Fibroblast of skin of right biceps (primary cell): ENCODE results near the gene RET.
A peak's percentile ranks its signal among the peaks of the same experiment; 100 is the strongest.
"Not testable (repeated sequence)": the region's sequence is repeated elsewhere in the genome, so short reads cannot be mapped to it uniquely, and the experiment has no call there.

Experiments used
- DNase-seq: peaks from one replicate; pipeline ENCODE4 v3.0.0-alpha.2; 2013

RET gene

DNA sequence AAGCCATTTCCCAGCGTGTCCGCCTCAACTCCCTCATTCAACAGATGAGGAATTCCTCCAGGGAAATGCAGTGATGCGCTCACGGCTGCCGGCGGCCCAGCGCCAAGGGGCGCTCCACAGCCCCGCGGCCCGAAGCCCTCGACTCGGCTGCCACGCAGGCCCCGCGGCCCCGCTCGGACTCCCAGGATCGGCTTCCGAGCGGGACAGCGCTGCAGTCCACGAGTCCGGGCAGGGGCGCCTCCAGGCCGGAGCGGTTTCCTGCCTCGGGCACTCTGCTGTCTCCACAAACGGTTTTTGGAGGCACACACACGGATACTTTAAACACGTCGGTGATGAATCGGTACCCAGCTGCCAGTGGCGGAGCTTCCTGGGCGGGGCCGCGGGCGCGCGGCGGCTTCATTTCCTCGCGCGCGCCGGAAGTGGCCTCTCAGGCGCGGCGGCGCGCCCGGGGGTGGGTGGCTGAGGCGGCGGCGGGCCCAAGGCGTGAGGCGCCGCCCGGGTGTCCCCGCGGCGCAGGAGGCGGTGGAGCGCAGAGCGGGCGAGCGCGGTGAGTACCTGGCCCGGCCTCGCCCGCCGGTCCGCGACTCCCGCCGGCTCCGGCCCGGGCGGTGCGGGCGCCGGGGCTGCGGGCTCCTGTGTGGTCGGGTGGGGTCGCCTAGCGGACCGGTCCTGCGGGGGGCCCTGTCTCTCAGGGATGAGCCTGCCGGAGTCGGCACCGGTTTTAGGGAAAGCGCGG lies 61.3 kb downstream of the RET start, which contains the start of gene CSGALNACT2:
CSGALNACT2 (plus strand) TSS at position 425 of the 736 bp plus-strand sequence. CDS start 16,705 bp downstream, outside the sequence.
- peak; percentile 89 for DNase-seq

DNA sequence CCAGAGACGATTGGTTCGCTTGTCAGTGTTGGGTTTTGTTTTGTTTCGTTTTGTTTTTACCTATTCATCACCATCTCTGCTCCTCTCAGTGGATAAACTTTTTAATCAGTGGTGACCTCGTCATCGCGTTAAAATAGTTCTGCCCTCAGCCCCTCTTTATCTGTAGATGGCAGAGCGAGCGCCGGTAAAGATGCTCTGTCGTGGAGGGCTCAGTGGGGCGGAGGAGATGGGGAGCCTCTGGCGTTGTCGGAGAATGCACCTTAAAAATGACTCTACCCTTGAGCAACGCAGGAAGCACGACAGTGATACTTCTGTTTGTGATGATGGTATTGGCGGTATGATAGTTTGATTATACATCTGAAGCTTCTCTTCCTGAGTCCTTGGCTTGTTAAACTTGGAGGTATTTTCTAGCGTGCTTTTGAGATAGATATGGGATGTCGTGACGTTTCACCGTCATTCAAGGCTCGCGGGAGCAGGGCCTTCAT lies 61.9 kb downstream of the RET start:
- peak; percentile 38 for DNase-seq

DNA sequence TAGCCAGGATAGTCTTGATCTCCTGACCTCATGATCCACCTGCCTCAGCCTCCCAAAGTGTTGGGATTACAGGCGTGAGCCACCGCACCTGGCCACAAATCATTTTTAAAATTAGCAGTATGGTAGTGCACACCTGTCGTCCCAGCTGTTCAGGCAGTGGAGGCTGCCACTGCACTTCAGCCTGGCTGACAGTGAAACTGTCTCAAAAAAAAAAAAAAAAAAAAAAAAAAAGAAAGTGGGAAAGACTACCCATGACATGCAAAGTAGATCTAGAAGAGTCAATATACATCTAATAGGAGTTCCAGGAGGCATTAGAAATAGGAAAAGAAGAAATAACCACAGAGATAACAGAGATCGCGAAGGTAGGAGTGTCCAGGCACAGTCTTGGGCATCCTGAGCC lies 64.6 kb downstream of the RET start:
- DNase-seq: no peak

DNA sequence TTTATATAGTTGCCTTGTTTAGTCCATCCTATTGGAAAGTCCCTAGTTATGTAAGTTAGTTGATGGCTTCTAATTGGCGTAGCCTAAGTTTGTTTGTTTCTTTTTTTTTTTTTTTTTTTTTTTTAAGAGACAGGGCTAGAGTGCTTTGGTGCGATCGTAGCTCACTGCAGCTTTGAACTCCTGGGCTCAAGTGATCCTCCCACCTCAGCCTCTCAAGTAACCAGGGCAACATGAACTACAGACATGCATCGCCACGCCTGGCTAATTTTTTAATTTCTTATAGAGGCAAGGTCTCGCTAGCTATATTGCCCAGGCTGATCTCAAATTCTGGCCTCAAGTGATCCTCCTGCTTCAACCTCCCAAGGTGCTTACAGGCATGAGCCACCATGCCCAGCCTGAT lies 68.4 kb downstream of the RET start:
- DNase-seq: no peak

DNA sequence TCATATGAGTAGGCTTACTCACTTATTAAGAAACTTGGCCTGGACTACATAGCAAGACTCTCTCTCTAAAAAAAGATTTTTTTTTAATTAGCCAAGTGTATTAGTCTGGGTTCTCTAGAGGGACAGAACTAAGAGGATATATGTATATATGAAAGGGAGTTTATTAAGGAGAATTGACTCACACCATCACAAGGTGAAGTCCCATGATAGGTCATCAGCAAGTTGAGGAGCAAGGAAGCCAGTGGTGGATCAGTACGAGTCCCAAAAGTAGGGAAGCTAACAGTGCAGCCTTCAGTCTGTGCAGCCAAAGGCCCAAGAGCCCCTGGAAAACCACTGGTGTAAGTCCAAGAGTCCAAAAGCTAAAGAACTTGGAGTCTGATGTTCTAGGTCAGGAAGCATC lies 69.1 kb downstream of the RET start:
- not testable (repeated sequence) for DNase-seq

DNA sequence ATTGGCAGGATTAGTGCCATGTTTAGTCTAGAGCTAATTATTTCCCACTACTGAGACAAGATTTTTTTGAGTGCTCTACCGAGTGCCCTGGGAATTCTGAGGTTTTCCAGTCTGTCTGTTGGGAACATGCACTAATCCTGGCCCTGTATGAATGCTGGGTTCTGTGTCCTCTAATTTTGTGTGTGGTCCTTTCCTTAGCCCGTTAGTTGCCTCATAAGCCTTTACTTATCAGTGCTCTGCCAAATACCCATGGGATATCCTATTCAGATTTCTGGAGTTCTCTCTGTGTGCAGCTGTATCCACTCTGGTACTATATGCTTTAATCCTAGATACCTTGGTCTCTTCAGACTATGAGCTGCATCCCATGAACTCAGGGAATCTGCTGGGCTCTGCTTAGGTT lies 74.5 kb downstream of the RET start:
- DNase-seq: no peak

DNA sequence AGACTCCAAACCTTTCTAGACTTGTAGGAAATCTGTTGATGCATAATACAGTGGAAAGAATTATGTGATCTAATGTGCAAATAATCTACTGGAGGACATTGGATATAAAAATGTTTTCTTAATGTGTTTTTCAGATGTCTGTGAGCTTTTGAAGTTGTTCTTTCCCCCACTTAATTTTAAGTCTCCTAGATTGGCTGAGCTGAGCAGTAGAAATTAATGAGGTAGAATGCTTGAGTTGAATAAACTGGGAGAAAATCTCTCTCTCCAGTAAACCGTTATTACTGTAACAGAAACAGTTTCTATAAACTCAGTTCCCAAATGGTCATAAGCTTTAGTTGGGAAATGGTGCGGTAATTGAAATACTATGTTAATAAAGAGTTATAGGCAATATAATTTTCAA lies 77.0 kb downstream of the RET start:
- DNase-seq: no peak

DNA sequence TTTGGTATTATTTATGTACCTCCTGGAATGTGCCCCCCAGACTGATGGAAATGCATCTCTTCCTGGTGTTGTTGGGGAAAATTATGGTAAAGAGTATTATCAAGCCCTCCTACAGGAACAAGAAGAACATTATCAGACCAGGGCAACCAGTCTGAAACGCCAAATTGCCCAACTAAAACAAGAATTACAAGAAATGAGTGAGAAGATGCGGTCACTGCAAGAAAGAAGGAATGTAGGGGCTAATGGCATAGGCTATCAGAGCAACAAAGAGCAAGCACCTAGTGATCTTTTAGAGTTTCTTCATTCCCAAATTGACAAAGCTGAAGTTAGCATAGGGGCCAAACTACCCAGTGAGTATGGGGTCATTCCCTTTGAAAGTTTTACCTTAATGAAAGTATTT lies 78.4 kb downstream of the RET start:
- no peak for DNase-seq

DNA sequence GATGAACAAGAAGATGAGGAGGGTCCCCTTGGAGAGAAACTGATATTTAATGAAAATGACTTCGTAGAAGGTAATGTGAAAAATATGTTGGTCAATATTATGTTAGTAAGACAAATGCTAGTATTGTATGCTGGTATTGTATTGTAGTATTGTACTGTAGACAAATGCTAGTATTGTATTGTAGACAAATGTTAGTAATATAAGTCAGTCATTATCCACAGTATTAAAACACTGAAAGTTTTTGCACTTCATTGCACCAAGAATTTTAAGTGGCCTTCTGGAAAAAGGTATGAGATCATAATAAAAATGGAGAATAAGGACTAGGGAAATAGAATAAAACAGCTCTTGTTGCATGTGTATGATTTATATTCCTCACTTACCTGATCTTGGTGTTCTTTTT lies 78.9 kb downstream of the RET start:
- DNase-seq: no peak

DNA sequence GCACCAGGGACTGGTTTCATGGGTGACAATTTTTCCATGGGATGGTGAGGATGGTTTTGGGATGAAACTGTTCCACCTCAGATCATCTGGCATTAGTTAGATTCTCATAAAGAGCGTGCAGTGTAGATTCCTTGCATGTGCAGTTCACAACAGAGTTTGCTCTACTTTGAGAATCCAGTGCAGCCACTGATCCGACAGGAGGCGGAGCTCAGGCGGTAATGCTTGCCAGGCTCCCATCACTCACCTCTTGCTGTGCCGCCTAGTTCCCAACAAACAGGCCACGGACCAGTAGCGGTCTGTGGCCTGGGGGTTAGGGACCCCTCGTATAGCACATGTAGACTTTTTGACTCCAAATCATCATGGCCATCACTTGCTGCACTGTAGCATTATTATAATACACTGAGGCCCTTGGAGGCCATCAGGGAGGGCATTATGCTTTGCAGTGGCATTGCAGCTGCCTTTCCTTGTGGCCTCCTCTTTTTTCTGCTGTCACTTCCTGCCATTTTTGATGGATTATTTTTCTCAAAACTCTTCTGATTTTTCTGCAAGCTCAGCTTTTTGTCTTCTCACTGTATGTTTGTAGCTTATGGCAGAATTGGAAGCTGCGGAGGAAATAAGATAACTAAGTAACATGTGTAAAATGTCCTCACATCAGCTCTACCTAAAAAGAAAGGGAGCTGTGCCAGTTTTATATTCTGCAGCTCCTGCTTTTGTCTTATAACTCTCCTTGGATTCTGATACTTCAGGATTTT lies 79.9 kb downstream of the RET start:
- DNase-seq: peak; percentile 15

DNA sequence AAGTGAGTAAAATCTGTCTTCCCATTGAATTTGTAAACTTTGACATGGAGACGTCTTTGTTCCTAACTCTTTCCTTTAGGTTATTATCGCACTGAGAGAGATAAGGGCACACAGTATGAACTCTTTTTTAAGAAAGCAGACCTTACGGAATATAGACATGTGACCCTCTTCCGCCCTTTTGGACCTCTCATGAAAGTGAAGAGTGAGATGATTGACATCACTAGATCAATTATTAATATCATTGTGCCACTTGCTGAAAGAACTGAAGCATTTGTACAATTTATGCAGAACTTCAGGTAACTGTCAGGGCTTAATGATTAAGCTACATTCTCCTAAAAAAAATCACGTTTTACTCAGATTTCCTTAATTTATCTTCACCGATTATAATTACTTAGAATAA lies 81.8 kb downstream of the RET start:
- DNase-seq: no peak

DNA sequence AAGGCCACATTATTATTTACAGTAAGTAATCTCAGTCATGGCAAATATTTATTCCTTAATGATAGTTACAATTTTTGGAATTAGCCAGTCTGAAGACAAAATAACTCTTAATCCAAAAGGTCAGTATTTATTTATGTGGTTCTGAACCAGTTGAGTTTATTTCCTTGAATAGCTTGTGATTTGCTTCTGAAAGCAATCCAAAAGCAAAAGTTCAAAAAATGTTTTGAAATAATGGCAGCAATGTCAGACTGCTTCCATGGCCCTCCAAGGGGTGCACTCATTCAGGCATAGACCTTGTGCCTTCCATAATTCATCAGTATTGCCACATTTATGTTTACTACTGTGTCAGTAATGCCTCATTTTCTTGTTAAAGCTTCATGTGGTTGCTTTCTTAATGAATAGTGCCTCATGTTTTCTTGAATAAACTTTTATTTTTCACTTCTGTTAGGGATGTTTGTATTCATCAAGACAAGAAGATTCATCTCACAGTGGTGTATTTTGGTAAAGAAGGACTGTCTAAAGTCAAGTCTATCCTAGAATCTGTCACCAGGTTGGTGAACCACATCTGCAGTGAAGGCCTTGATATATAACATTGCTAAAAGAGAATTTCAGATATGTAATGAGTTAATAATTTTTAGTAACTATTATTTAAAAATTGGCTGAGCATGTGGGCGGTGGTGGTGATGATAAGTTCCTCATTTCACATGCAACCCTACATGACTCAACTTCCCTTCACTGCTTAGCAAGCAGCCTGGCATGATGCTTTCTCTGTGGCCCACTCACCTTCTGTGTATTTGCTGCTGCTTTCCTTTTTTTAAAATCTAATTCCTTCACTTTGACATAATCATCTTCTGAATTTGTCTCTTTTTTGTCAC lies 83.4 kb downstream of the RET start:
- peak; percentile 75 for DNase-seq

DNA sequence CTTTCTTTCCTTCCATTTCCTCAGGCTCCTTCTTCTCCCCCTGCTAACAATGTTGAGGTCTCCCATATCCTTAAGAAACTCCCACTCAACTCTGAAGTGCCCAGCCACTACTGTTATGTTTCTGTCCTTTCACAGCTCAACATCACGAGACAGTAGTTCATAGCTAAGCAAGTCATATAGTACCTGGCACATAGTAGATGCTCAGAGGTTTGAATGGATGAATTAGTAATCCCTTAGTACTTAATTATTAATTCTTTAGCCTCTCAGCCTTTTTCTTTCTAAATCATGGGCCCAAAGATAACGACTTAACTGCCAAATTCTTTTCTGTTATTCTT lies 84.0 kb downstream of the RET start:
- DNase-seq: no peak

DNA sequence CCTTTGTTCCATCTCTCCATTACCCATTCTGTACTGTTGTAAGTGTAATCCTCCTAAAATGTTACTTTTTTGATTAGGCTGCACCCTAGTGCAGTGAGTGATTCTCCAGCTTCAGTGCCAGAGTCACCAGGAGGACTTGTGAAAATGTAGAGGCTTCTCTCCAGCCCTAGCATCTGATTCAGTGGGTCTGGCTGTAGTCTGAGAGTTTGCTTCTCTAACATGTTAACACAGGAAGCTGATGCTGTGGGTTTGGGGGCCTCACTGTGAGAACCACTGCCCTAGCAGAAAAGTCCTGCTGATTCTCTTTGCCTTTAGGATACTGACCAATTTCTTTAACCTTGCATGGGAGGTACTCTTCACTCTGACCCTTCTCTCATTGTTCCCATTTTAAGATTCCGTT lies 85.7 kb downstream of the RET start:
- DNase-seq: no peak

DNA sequence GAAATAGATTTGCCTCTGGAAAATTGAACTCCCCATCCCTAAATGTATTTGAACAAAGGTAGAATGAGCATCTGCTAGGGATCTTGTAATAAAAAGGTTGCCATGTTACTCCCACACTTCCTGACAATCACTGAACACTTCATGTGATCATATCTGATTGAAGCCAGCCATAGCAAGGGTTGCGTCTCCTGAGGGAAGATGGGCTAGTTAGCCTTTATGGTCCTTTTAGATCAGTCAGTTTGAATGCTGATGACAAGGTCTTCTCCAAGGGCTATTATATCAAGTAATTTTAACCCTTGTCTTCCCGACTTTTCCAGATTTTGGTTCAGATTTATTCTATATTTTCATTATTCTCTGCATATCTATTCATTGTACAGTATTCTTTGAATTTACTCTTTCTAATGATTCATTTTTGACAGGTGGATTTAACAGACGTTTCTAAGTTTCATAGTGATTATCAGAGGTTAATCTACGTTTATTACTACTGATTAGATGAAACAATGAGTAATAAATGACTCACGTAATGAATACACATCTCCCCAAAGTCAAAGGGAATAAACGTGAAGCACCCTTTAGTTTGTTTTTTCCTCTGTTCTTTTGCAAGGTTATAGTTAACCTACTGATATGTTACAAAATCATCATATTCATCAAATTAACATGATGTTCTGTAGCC lies 89.5 kb downstream of the RET start:
- no peak for DNase-seq

DNA sequence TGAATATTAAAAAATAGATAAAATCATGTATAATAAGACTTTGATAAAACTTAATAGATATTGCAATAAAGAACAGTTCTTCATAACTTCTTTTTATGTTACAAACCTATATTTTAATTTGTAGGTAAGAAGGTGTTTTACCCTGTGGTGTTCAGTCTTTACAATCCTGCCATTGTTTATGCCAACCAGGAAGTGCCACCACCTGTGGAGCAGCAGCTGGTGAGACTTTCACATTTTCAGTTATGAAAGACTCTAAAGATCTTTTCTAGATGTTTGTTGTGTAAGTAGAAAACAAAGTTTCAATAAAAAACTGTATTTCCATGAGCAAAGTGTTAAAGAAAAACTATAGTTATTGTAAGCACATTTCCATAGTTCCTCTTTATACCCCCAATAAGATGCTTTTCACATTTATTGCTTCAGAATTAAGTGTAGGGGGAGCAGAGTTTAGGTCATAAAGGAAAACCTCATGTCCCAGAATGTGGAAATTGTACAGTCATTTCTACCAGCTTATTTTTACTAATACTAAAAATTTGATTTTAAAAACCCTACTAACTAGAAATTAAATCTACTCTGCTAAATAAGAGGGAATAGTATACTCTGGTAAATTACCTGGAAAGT lies 90.1 kb downstream of the RET start:
- DNase-seq: no peak

DNA sequence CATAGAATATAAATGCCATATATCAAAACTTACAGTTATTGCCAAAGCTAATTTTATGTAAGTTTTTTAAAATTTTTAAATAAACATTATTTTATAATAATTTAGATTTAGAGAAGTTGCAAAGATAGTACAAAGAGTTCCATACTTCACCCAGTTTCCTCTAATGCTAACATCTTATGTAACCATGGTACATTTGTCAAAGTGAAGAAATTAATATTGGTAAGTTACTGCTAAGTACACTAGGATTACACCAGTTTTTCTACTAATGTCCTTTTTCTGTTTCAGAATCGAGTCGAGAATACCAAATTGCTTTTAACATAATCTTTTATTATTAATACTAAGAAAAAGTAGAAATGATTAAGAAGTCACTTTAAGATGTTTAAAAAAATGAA lies 90.6 kb downstream of the RET start:
- no peak for DNase-seq

DNA sequence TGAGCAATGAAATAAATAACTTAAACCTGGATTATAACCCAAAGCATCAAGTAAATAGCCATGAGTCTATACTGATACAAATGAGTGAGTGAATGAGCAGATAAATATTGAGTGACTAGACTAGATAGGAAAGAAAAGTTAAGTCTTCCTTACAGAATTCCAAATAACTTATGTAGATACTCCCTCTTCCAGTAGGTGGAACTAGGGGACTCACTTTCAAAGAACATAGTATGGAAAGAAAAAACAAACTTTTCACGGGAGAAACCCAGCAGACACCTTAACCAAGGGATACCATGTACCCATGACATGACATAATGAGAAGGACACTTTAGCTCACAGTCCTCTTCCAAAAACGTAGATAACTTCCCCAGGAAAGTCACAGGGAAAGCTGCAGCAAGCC lies 93.6 kb downstream of the RET start:
- DNase-seq: no peak

DNA sequence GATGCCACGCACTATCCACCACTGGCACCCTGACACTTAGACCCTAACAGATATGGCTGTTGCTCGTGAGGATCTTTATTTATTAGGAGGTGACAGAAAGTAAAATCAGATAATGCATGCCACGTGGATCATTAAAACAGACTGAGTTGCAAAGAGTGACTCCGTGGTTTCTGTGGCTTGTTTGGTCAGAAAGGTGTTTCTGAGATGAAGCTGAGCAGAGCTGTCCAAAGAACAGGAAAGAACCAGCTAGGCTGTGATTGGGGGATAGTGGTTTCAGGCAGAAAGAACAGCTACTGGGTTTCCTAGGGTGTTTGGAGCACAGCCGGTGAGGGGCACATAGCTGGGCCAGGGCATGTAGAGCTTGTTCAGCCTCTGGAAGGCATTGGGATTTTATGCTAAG lies 95.8 kb downstream of the RET start:
- no peak for DNase-seq

DNA sequence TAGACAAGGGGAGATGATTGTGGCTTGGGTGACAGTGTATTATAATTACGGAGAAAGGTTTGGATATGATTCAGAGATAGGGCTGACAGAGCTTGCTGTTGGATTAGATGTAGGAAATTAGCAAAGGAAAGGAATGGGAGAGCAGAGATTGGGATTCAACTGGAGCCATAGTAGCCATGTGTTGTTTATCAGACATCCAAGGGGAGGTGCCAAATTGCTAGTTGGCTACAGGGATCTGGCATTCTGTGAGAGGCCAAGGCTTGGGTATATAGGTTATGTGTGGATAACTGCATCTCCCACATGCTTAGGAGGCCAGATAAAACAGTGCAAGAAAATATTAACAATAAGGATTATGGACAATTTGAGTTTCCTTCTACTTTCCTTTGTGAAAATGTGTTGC lies 96.3 kb downstream of the RET start:
- DNase-seq: no peak

DNA sequence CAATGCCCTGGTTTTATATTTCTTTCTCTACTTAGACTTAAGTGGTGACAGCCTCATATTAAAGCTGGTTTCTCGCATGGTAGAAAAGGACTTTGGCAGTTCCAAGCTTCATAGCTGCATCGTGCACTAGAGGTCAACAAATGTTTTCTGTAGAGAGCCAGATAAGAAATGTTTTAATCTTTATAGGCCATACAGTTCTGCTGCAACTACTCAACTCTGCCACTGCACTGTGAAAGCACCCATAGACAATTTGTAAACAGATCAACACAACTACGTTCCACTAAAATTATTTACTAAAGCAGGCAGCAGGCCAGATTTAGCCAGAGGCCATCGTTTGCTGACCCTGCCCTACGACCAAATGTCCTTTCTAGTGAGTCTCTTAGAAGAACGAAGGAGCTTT lies 98.1 kb downstream of the RET start:
- no peak for DNase-seq

DNA sequence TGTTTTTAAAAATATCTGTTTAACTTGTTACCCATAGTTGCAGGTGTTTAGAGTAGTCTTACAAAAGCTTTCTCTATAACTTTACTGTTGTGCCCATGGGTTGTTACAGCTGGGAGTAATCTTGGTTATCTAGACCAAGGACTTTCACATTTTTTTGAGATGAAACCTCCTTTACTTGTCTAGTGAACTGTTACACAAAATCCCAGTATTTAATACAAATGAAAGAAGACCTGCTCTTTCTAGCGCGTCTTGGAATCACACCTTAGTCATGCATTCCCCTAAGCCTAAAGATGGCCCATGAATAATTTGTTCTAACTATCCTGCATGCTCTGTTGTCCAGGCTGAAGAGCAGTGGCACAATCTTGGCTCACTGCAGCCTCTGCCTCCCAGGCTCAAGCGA lies 99.4 kb downstream of the RET start:
- no peak for DNase-seq

DNA sequence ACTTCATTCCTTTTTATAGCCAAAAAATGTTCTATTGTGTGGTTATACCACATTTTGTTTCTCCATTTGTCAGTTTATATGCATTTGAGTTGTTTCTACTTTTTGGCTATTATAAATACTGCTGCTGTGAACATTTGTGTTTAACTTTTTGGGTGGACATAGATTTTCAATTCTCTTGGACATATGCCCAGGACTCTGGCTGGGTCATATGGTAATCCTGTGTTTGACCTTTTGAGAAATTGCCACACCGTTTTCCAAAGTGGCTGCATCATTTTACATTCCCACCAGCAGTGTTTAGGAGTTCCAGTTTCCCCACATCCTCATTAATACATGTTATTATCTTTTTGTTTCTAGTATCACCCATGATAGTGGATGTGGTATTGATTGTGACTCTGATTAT lies 100.7 kb downstream of the RET start:
- no peak for DNase-seq
